WERI-Rb-1 (cell line): ENCODE results near the gene RBM33.

Experiments
- DNase-seq: peaks from one replicate; pipeline ENCODE4 v3.0.0-alpha.2; 2020
- H3K27ac ChIP-seq: fragments of 250-450 bp; sonication (Bioruptor Pico); 2 replicates; pipeline ENCODE4 v1.5.1; 2020; ENCODE audit warnings: mild to moderate bottlenecking, moderate library complexity
- H3K27me3 ChIP-seq: fragments of 250-450 bp; sonication (Bioruptor Pico); 2 replicates; pipeline ENCODE4 v1.5.1; 2021; ENCODE audit warnings: mild to moderate bottlenecking, low read depth, moderate library complexity; ENCODE audit not compliant: insufficient read depth, severe bottlenecking
- H3K36me3 ChIP-seq: fragments of 250-450 bp; sonication (Bioruptor Pico); 2 replicates; pipeline ENCODE4 v1.5.1; 2020; ENCODE audit warnings: mild to moderate bottlenecking, moderate library complexity
- H3K4me3 ChIP-seq: 2 replicates; pipeline ENCODE4 v1.5.1; 2011; ENCODE audit warnings: low read depth, mild to moderate bottlenecking, control low read depth, low read length
- H3K9me3 ChIP-seq: fragments of 250-450 bp; sonication (Bioruptor Pico); 2 replicates; pipeline ENCODE4 v1.5.1; 2021; ENCODE audit warnings: mild to moderate bottlenecking, moderate library complexity; ENCODE audit not compliant: severe bottlenecking
- TF ChIP-seq, protein P1 (sequence below): IDR thresholded peaks from 2 replicates; pipeline ENCODE4 v1.5.1; 2011; ENCODE audit warnings: low read depth, mild to moderate bottlenecking, control low read depth, inconsistent platforms, low read length

RBM33 gene

GRCh38 chr7:155694851-155695250 lies 50.4 kb downstream of the RBM33 start:
- H3K27me3 ChIP-seq: no peaks in the 10 kb centered on the region
- H3K36me3 ChIP-seq: peaks cover 14% of the 10 kb centered on the region
- DNase-seq: no peak
- H3K27ac ChIP-seq: no peak overlapping the region
- TF ChIP-seq, protein P1, sequence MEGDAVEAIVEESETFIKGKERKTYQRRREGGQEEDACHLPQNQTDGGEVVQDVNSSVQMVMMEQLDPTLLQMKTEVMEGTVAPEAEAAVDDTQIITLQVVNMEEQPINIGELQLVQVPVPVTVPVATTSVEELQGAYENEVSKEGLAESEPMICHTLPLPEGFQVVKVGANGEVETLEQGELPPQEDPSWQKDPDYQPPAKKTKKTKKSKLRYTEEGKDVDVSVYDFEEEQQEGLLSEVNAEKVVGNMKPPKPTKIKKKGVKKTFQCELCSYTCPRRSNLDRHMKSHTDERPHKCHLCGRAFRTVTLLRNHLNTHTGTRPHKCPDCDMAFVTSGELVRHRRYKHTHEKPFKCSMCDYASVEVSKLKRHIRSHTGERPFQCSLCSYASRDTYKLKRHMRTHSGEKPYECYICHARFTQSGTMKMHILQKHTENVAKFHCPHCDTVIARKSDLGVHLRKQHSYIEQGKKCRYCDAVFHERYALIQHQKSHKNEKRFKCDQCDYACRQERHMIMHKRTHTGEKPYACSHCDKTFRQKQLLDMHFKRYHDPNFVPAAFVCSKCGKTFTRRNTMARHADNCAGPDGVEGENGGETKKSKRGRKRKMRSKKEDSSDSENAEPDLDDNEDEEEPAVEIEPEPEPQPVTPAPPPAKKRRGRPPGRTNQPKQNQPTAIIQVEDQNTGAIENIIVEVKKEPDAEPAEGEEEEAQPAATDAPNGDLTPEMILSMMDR: no peak
- H3K9me3 ChIP-seq: no peaks in the 10 kb centered on the region
- H3K4me3 ChIP-seq: no peak overlapping the region

- Histone ChIP-seq H3K27me3 (no peaks in the 10 kb centered on the region), H3K4me3 (no peak overlapping the region), H3K27ac (no peak overlapping the region), H3K36me3 (peaks cover 26% of the 10 kb centered on the region), H3K9me3 (no peaks in the 10 kb centered on the region)
- TF ChIP-seq, protein P1: no peak
- DNase-seq: no peak
These were observed 52.3 kb downstream of the RBM33 start for GRCh38 chr7:155696747-155697146.

DNA sequence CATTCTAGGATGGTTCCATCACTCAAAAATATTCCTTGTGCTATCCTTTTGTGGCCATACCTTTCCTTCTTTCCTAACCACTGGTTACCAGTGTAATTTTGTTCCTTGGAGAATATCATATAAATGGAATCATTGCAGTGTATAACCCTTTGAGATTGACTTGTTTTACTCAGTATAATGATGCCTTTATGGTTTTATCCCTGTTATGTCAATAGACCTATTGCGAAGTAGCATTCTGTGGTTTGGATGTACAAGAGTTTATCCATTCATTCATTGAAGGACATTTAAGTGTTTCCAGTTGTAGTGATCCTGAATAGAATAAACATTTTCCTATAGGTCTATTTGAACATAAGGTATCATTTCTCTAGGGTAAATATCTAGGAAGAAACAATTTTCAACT lies 54.2 kb downstream of the RBM33 start:
- Histone ChIP-seq H3K27ac (peak overlapping the region; percentile 11), H3K9me3 (no peaks in the 10 kb centered on the region), H3K4me3 (no peak overlapping the region), H3K27me3 (no peaks in the 10 kb centered on the region), H3K36me3 (peaks cover 40% of the 10 kb centered on the region)
- DNase-seq: no peak
- TF ChIP-seq, protein P1: no peak

DNA sequence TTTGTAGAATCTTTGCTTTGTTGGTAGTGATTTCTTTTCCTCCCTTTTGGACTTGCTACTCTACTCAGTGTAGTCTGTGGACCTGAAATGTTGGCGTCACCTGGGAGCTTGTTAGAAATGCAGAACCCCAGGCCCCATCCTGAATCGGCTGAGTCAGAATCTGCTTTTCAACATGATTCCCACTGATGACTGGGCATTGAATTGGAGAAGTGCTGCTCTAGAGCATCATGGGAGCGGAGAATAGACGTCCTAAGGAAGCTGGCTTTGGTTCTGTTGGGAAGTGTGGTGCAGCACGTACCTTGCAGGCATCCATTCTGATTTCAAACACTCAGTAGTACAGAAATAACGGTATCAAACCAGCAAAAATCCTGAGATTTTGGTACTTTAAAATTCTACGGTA lies 54.7 kb downstream of the RBM33 start:
- TF ChIP-seq, protein P1: no peak
- DNase-seq: no peak
- Histone ChIP-seq H3K9me3 (no peaks in the 10 kb centered on the region), H3K27me3 (no peaks in the 10 kb centered on the region), H3K4me3 (no peak overlapping the region), H3K27ac (peak overlapping the region; percentile 11), H3K36me3 (peaks cover 44% of the 10 kb centered on the region)

GRCh38 chr7:155700847-155701246 lies 56.4 kb downstream of the RBM33 start:
- no peak for DNase-seq
- TF ChIP-seq, protein P1: no peak
- Histone ChIP-seq H3K4me3 (no peak overlapping the region), H3K27me3 (no peaks in the 10 kb centered on the region), H3K27ac (no peak overlapping the region), H3K9me3 (no peaks in the 10 kb centered on the region), H3K36me3 (peaks cover 55% of the 10 kb centered on the region)

DNA sequence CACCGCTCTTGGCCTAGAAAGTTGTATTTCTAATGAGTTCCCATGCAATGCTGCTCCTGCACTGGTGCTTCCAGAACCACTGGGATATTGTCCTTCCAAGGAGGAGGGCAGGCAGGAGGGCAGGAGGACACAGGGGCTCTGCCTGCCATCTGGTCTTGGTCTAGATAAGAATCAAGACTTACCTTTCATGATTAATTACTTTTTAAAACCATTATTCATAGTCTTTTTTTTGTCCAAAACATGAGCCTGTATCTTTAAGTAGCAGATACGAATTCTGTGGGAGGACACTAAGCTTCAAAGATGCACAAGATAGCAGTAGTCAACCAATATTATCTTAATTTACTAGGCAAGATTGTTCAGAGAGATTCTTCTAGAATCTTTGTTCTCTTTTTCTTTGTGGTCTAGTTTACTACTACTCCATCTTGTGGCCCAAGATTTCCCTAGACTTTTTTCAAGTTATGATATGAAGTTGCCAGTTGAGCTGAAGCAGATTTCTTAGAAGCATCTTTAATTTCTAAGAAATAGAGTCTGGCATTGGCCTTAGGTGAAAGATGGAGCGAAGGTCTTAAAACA lies 57.6 kb downstream of the RBM33 start:
- Histone ChIP-seq H3K27me3 (no peaks in the 10 kb centered on the region), H3K27ac (no peak overlapping the region), H3K9me3 (no peaks in the 10 kb centered on the region), H3K36me3 (peaks cover 67% of the 10 kb centered on the region), H3K4me3 (no peak overlapping the region)
- TF ChIP-seq, protein P1: no peak
- no peak for DNase-seq
